H1 (cell line): ENCODE measurements around the gene CRIP1. TPM values are rescaled to one million over a fixed set of nuclear protein-coding genes. Genes with fewer than 3 reads are reported as not detected.

Experiments used
- CTCF ChIA-PET: fragments of 300-600 bp; sonication (Branson Sonifier 250); formaldehyde crosslinking; loops from one replicate; lab custom pipeline; 2021; ENCODE audit not compliant: partially characterized antibody; lab: Charles Lee
- POLR2A ChIA-PET: fragments of 300-600 bp; sonication (Branson Sonifier 250); formaldehyde crosslinking; loops from one replicate; lab custom pipeline; 2021; ENCODE audit warnings: inconsistent platforms; ENCODE audit not compliant: partially characterized antibody; lab: Charles Lee
- DNase-seq, 2 experiments: peaks; one replicate each; pipeline versions ENCODE4 v3.0.0 to v3.0.0-alpha.2; 2010 to 2022; ENCODE audit warnings: low spot score in 2 of 2, low read depth in 1 of 2, mixed read lengths in 1 of 2
- FAIRE-seq: peaks from 2 replicates; lab custom pipeline; 2011; peaks lifted over from hg19 to GRCh38; lab: Jason Lieb, UNC
- H2AFZ ChIP-seq: 2 replicates; pipeline ENCODE4 v1.8.1; 2012; ENCODE audit warnings: low read length, inconsistent platforms
- H2AK5ac ChIP-seq: 2 replicates; pipeline ENCODE4 v1.6.1; 2013; ENCODE audit warnings: low read depth, low read length
- H2BK120ac ChIP-seq: replicated peaks from 2 replicates; pipeline ENCODE3; 2013; ENCODE audit warnings: low read depth, low read length, inconsistent platforms
- H2BK12ac ChIP-seq: 2 replicates; pipeline ENCODE4 v1.6.1; 2013; ENCODE audit warnings: low read depth, low read length
- H2BK15ac ChIP-seq: 2 replicates; pipeline ENCODE4 v1.6.1; 2013; ENCODE audit warnings: low read length
- H2BK20ac ChIP-seq: 2 replicates; pipeline ENCODE4 v1.6.1; 2013; ENCODE audit warnings: low read length
- H2BK5ac ChIP-seq: 2 replicates; pipeline ENCODE4 v1.6.1; 2013; ENCODE audit warnings: low read depth, low read length
- H3K14ac ChIP-seq: 2 replicates; pipeline ENCODE4 v1.6.1; 2013; ENCODE audit warnings: inconsistent platforms; ENCODE audit not compliant: insufficient read length
- H3K18ac ChIP-seq: 2 replicates; pipeline ENCODE4 v1.6.1; 2013; ENCODE audit warnings: low read length; ENCODE audit errors: extremely low read depth
- H3K23ac ChIP-seq: 2 replicates; pipeline ENCODE4 v1.6.1; 2013; ENCODE audit warnings: inconsistent platforms; ENCODE audit not compliant: insufficient read length
- H3K23me2 ChIP-seq: 2 replicates; pipeline ENCODE4 v1.6.1; 2013; ENCODE audit warnings: low read depth, low read length
- H3K27ac ChIP-seq: 2 replicates; pipeline ENCODE4 v1.6.1; 2011; ENCODE audit warnings: low read depth, low read length, inconsistent platforms
- H3K27me3 ChIP-seq, 4 experiments: replicated peaks in 1 of 4; 1 replicate in 1 of 4; 2 replicates in 3 of 4; pipeline versions ENCODE4 v1.6.1 to v1.8.1; 2011 to 2013; ENCODE audit warnings: low read length in 3 of 4, mild to moderate bottlenecking in 3 of 4, inconsistent platforms in 2 of 4, mixed read lengths in 2 of 4, moderate library complexity in 1 of 4; ENCODE audit not compliant: control insufficient read depth in 3 of 4, insufficient read depth in 3 of 4; ENCODE audit errors: extremely low read depth in 1 of 4
- H3K36me3 ChIP-seq, 4 experiments: 2 replicates each; pipeline versions ENCODE4 v1.6.1 to v1.8.1; 2011 to 2013; ENCODE audit warnings: mild to moderate bottlenecking in 4 of 4, low read length in 3 of 4, moderate library complexity in 2 of 4, control low read depth in 1 of 4, inconsistent platforms in 1 of 4; ENCODE audit not compliant: insufficient read depth in 4 of 4, control insufficient read depth in 2 of 4
- H3K4ac ChIP-seq: replicated peaks from 2 replicates; pipeline ENCODE3; 2013; ENCODE audit warnings: low read length, low read depth, mixed read lengths, inconsistent platforms; ENCODE audit not compliant: insufficient read length
- H3K4me1 ChIP-seq, 4 experiments: replicated peaks in 1 of 4; 1 replicate in 1 of 4; 2 replicates in 3 of 4; pipeline versions ENCODE4 v1.6.1 to v1.8.1; 2011 to 2013; ENCODE audit warnings: low read length in 3 of 4, inconsistent platforms in 2 of 4, mixed read lengths in 1 of 4; ENCODE audit not compliant: insufficient read depth in 4 of 4, control insufficient read depth in 3 of 4
- H3K4me2 ChIP-seq, 2 experiments: 2 replicates each; pipeline versions ENCODE4 v1.6.1 to v1.8.1; 2011 to 2013; ENCODE audit warnings: low read depth in 2 of 2, low read length in 2 of 2, control low read depth in 1 of 2, inconsistent platforms in 1 of 2, mild to moderate bottlenecking in 1 of 2; ENCODE audit not compliant: insufficient read depth in 1 of 2
- H3K4me3 ChIP-seq, 4 experiments: fragments of 200-600, 300-600 bp in 1 of 4; sonication (generic), shearing (Covaris generic), sonication (Bioruptor Twin) in 1 of 4; 2 replicates each; pipeline versions ENCODE4 v1.5.1 to v1.8.1; 2011 to 2016; ENCODE audit warnings: low read length in 4 of 4, low read depth in 3 of 4, control low read depth in 2 of 4, inconsistent platforms in 2 of 4, mild to moderate bottlenecking in 2 of 4, mixed read lengths in 1 of 4, moderate library complexity in 1 of 4; ENCODE audit not compliant: insufficient read depth in 2 of 4; ENCODE audit errors: extremely low read depth in 1 of 4
- H3K56ac ChIP-seq: replicated peaks from 2 replicates; pipeline ENCODE3; 2013; ENCODE audit warnings: low read depth, mild to moderate bottlenecking, mixed read lengths, low read length, inconsistent platforms; ENCODE audit not compliant: insufficient read length
- H3K79me1 ChIP-seq: 2 replicates; pipeline ENCODE4 v1.6.1; 2013; ENCODE audit warnings: low read depth, low read length, control low read depth
- H3K79me2 ChIP-seq, 2 experiments: 2 replicates each; pipeline versions ENCODE4 v1.6.1 to v1.8.1; 2012 to 2013; ENCODE audit warnings: low read length in 2 of 2, mild to moderate bottlenecking in 2 of 2, inconsistent platforms in 1 of 2; ENCODE audit not compliant: insufficient read depth in 2 of 2, control insufficient read depth in 1 of 2
- H3K9ac ChIP-seq, 4 experiments: replicated peaks in 1 of 4; 1 replicate in 1 of 4; 2 replicates in 3 of 4; pipeline versions ENCODE4 v1.6.1 to v1.8.1; 2011 to 2013; ENCODE audit warnings: low read depth in 3 of 4, low read length in 3 of 4, control low read depth in 2 of 4, mild to moderate bottlenecking in 2 of 4, moderate library complexity in 2 of 4, inconsistent platforms in 1 of 4; ENCODE audit errors: extremely low read depth in 1 of 4
- H3K9me3 ChIP-seq, 2 experiments: 2 replicates each; pipeline versions ENCODE4 v1.6.1 to v1.8.1; 2012 to 2013; ENCODE audit warnings: mild to moderate bottlenecking in 2 of 2, moderate library complexity in 2 of 2, control low read depth in 1 of 2, inconsistent platforms in 1 of 2, low read depth in 1 of 2, low read length in 1 of 2, mixed read lengths in 1 of 2; ENCODE audit not compliant: insufficient read depth in 2 of 2
- H4K20me1 ChIP-seq, 2 experiments: replicated peaks in 1 of 2; 2 replicates each; pipeline versions ENCODE3 to v1.8.1; 2011 to 2013; ENCODE audit warnings: inconsistent platforms in 2 of 2, low read length in 2 of 2, mild to moderate bottlenecking in 1 of 2; ENCODE audit not compliant: insufficient read depth in 2 of 2, control insufficient read depth in 1 of 2
- H4K5ac ChIP-seq: 2 replicates; pipeline ENCODE4 v1.6.1; 2013; ENCODE audit warnings: low read length, low read depth, mixed read lengths, inconsistent platforms; ENCODE audit not compliant: insufficient read length
- H4K8ac ChIP-seq: 2 replicates; pipeline ENCODE4 v1.8.0; 2013; ENCODE audit warnings: mild to moderate bottlenecking, moderate library complexity, low read length, inconsistent platforms; ENCODE audit not compliant: insufficient read depth; ENCODE audit errors: extremely low read depth
- H4K91ac ChIP-seq: replicated peaks from 2 replicates; pipeline ENCODE3; 2013; ENCODE audit warnings: low read length, mixed read lengths, inconsistent platforms; ENCODE audit not compliant: insufficient read length
- CBX8 ChIP-seq: fragments of 300-800, 300-1000 bp; sonication (generic); IDR thresholded peaks from 2 replicates; pipeline ENCODE4 v1.7.1; 2016; ENCODE audit warnings: low read depth, low read length, borderline replicate concordance
- CTBP2 ChIP-seq: IDR thresholded peaks from 2 replicates; pipeline ENCODE4 v1.7.0; 2011; ENCODE audit warnings: borderline replicate concordance, mild to moderate bottlenecking, moderate library complexity, mixed read lengths, low read length; ENCODE audit not compliant: insufficient read depth, insufficient read length
- KDM4A ChIP-seq: IDR thresholded peaks from one replicate; pipeline ENCODE4 v1.7.1; 2012; ENCODE audit warnings: low read depth, mild to moderate bottlenecking, moderate library complexity, low read length, inconsistent platforms; ENCODE audit not compliant: severe bottlenecking
- RAD21 ChIP-seq, 2 experiments: IDR thresholded peaks in 1 of 2; conservative IDR thresholded peaks in 1 of 2; 2 replicates each; pipeline ENCODE4 v1.6.1; 2011; ENCODE audit warnings: low read depth in 2 of 2, low read length in 2 of 2, improper control_type of control experiment in 1 of 2, inconsistent platforms in 1 of 2, mild to moderate bottlenecking in 1 of 2, moderate library complexity in 1 of 2
- RNF2 ChIP-seq: fragments of 200-900, 300-1000 bp; sonication (generic); IDR thresholded peaks from 2 replicates; pipeline ENCODE4 v1.7.1; 2016; ENCODE audit warnings: borderline replicate concordance, low read depth, mild to moderate bottlenecking, antibody characterized with exemption, low read length; ENCODE audit not compliant: poor library complexity, severe bottlenecking; ENCODE audit errors: missing control alignments
- SIRT6 ChIP-seq: IDR thresholded peaks from one replicate; pipeline ENCODE4 v1.7.1; 2012; ENCODE audit warnings: low read length, inconsistent platforms
- TAF1 ChIP-seq: IDR thresholded peaks from 2 replicates; pipeline ENCODE4 v1.6.1; 2011; ENCODE audit warnings: mild to moderate bottlenecking, low read depth, low read length
- WGBS, 2 experiments: shearing (Covaris generic) in 1 of 2; methylation state at CpG; one replicate each; pipeline versions ENCODE4 v1.1.6 to v1.1.7; 2013 to 2015; ENCODE audit warnings: low lambda C conversion rate in 2 of 2, mixed read lengths in 2 of 2, inconsistent platforms in 1 of 2, low coverage in 1 of 2, missing lambda C conversion rate in 1 of 2; ENCODE audit not compliant: insufficient replicate concordance in 2 of 2, insufficient coverage in 1 of 2, insufficient read length in 1 of 2; ENCODE audit errors: extremely low coverage in 1 of 2, missing lambda C conversion rate in 1 of 2; 5-methylcytosine and 5-hydroxymethylcytosine counted together
- polyA plus RNA-seq, 7 experiments: library from polyadenylated mRNA; depleted of rRNA in 3 of 7; stranded (reverse) in 5 of 7; unstranded in 2 of 7; fragments of >200 nt in 5 of 7; fragments of 200-250 nt in 2 of 7; gene quantifications; 1 replicate in 5 of 7; 2 replicates in 1 of 7; 4 replicates in 1 of 7; pipeline versions ENCODE4 v1.2.1 to v1.2.3, GENCODE V29; 2011 to 2013; ENCODE audit warnings: missing spikeins in 2 of 7, mixed read lengths in 2 of 7
- total RNA-seq: library from RNA; stranded (reverse); fragmentation: NEBNext Ultra II Directional; extraction: Animal tissue kit (Norgen Biotek cat#: 25700); gene quantifications from 2 replicates; pipeline ENCODE4 v1.2.1, GENCODE V29; 2021

The CRIP1 gene
- total and polyA plus RNA-seq, 2 of the 8 experiments (the other 6 are each of a cell fraction or from before 2014, with no cell fraction given), result 1.2 to 2.2 TPM

DNA sequence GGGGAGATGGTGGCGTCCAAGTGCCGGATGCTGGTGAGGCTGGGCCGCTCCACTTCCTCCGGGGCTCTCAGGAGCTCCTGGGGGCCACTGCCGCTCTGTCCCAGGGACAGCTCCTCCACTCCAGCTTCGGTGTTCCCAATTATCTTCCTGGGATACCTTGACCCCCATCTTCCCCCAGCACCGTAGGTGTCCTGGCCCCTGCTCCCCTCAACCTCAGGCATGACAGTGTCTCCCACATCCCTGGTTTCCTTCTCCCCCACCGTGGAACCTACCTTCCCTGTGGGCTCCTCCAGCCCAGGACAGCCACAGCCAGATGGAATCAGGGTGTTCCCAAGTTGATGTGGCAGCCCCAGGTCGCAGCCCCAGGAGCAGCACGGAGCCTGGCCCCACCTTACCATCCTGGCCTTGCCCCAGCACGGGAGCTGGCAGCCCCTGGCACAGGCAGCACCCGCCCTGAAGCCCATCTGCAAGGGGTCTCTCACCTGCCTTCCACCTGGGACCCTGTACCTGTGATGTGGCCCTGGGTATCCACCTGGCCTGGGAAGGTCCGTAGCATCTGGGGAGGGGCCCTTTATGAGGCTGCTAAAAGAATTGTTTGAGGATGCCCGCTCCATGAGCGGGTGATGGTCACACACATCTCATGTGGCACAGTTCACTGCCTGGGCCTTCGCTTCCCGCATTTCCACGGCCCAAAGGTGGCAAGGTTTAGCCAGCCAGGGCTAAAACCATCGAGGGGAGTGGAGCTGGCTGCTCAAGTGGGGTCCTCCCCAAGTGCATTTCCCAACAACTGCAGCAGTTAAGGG is 43.8 kb downstream of the CRIP1 start:
- Histone ChIP-seq H3K4ac (no peak overlapping the region), H3K27ac (no peak overlapping the region), H3K56ac (no peak overlapping the region), H2BK12ac (no peak overlapping the region), H2BK15ac (no peak overlapping the region), H3K9me3 (peaks cover 3 to 63% of the 10 kb centered on the region in 2 experiments; a peak in 3 of 4 replicates), H3K4me1 (peaks cover 0 to 4% (median 0%) of the 10 kb centered on the region in 4 experiments; a peak in 3 of 7 replicates), H3K23me2 (no peaks in the 10 kb centered on the region; the same call in 1 of the 2 replicates), H4K91ac (no peak overlapping the region), H3K36me3 (no peaks in the 10 kb centered on the region), H3K79me1 (no peaks in the 10 kb centered on the region), H3K4me3 (no peak overlapping the region), H3K18ac (no peak overlapping the region), H3K9ac (no peak overlapping the region), H3K79me2 (no peaks in the 10 kb centered on the region), H3K27me3 (peaks cover 9 to 30% (median 23%) of the 10 kb centered on the region in 4 experiments), H3K14ac (no peak overlapping the region), H4K8ac (no peak overlapping the region), H3K23ac (no peak overlapping the region), H2BK20ac (no peak overlapping the region), H4K20me1 (no peaks in the 10 kb centered on the region), H2AK5ac (no peak overlapping the region), H2BK120ac (no peak overlapping the region), H4K5ac (no peak overlapping the region), H3K4me2 (no peak overlapping the region), H2AFZ (no peak overlapping the region), H2BK5ac (no peak overlapping the region)
- FAIRE-seq (no peak), DNase-seq (no peak)
- ChIA-PET CTCF (no interaction called here), POLR2A (no interaction called here)
- TF ChIP-seq KDM4A, result no peak
- TF ChIP-seq CBX8, result no peak
- no peak for TF ChIP-seq TAF1
- TF ChIP-seq SIRT6, result no peak
- TF ChIP-seq RNF2, result no peak
- no peak for TF ChIP-seq CTBP2
- TF ChIP-seq RAD21 (IDR thresholded peaks at IDR 0.05 in 1 of 2, conservative IDR thresholded peaks at IDR 0.05 in 1 of 2; ENCODE audit: low read depth in 2 of 2, low read length in 2 of 2), result no peak
- 84% methylated on average over 19 of the region's 19 CpGs; no CpG with 5 or more reads in 1 of the 2 experiments for WGBS, 2 experiments
